Mononuclear cell (primary cell): ENCODE measurements around the gene PRMT1. TPM values are rescaled to one million over a fixed set of nuclear protein-coding genes. Genes with fewer than 3 reads are reported as not detected.

Source experiments
- H3K27me3 ChIP-seq: 2 replicates; pipeline ENCODE4 v1.6.0; 2011; ENCODE audit warnings: low read length, control low read depth; ENCODE audit not compliant: insufficient read depth
- H3K4me1 ChIP-seq: 2 replicates; pipeline ENCODE4 v1.5.1; 2011; ENCODE audit warnings: mild to moderate bottlenecking, low read length, control low read depth; ENCODE audit not compliant: insufficient read depth
- H3K4me3 ChIP-seq: 2 replicates; pipeline ENCODE4 v1.5.1; 2011; ENCODE audit warnings: mild to moderate bottlenecking, low read length, moderate library complexity
- H3K9me3 ChIP-seq: 2 replicates; pipeline ENCODE4 v1.5.1; 2011; ENCODE audit warnings: low read depth, mild to moderate bottlenecking, control low read depth, low read length
- total RNA-seq: library from RNA; depleted of rRNA; stranded (reverse); fragments of >200 nt; gene quantifications from one replicate; pipeline ENCODE4 v1.2.3, GENCODE V29; 2012

Gene PRMT1
- total RNA-seq, 1 donor = 51.1 TPM

- peaks cover 48% of the 10 kb centered on the region for H3K4me1 ChIP-seq
- no peaks in the 10 kb centered on the region for H3K27me3 ChIP-seq
- peak overlapping the region; percentile 91 for H3K4me3 ChIP-seq
- H3K9me3 ChIP-seq = no peaks in the 10 kb centered on the region
Observed at GRCh38 chr19:49676784-49677230, 264 bp upstream of the PRMT1 start.

- no peaks in the 10 kb centered on the region for H3K27me3 ChIP-seq
- no peaks in the 10 kb centered on the region for H3K9me3 ChIP-seq
- H3K4me3 ChIP-seq = peak overlapping the region; percentile 91
- peaks cover 43% of the 10 kb centered on the region for H3K4me1 ChIP-seq
Observed at GRCh38 chr19:49677901-49678674, 1.0 kb downstream of the PRMT1 start.

- Histone ChIP-seq H3K27me3 (no peaks in the 10 kb centered on the region), H3K9me3 (no peaks in the 10 kb centered on the region), H3K4me3 (no peak overlapping the region), H3K4me1 (peaks cover 43% of the 10 kb centered on the region)
Observed at GRCh38 chr19:49678985-49679770, 2.1 kb downstream of the PRMT1 start.

- Histone ChIP-seq H3K27me3 (no peaks in the 10 kb centered on the region), H3K4me1 (peaks cover 43% of the 10 kb centered on the region), H3K9me3 (no peaks in the 10 kb centered on the region), H3K4me3 (no peak overlapping the region)
Observed at GRCh38 chr19:49679771-49680413, 2.8 kb downstream of the PRMT1 start.

GRCh38 chr19:49680421-49681351, 3.6 kb downstream of the PRMT1 start:
- H3K4me1 ChIP-seq = peaks cover 39% of the 10 kb centered on the region

GRCh38 chr19:49681830-49682229, 4.8 kb downstream of the PRMT1 start:
- peaks cover 33% of the 10 kb centered on the region for H3K4me1 ChIP-seq
- no peak overlapping the region for H3K4me3 ChIP-seq
- no peaks in the 10 kb centered on the region for H3K9me3 ChIP-seq
- no peaks in the 10 kb centered on the region for H3K27me3 ChIP-seq

More at GRCh38 chr19:49680421-49681351, 3.6 kb downstream of the PRMT1 start:
- H3K27me3 ChIP-seq = no peaks in the 10 kb centered on the region
- no peak overlapping the region for H3K4me3 ChIP-seq
- H3K9me3 ChIP-seq = no peaks in the 10 kb centered on the region

GRCh38 chr19:49682274-49682673, 5.2 kb downstream of the PRMT1 start:
- no peak overlapping the region for H3K4me3 ChIP-seq
- no peaks in the 10 kb centered on the region for H3K27me3 ChIP-seq
- H3K9me3 ChIP-seq = no peaks in the 10 kb centered on the region
- peaks cover 33% of the 10 kb centered on the region for H3K4me1 ChIP-seq

GRCh38 chr19:49683814-49684250, 6.8 kb downstream of the PRMT1 start:
- no peaks in the 10 kb centered on the region for H3K9me3 ChIP-seq
- H3K27me3 ChIP-seq = no peaks in the 10 kb centered on the region
- H3K4me3 ChIP-seq = no peak overlapping the region
- H3K4me1 ChIP-seq = peaks cover 26% of the 10 kb centered on the region

GRCh38 chr19:49684251-49684982, 7.3 kb downstream of the PRMT1 start:
- Histone ChIP-seq H3K4me1 (peaks cover 22% of the 10 kb centered on the region), H3K4me3 (no peak overlapping the region), H3K27me3 (no peaks in the 10 kb centered on the region), H3K9me3 (no peaks in the 10 kb centered on the region)

GRCh38 chr19:49684983-49685553, 8.0 kb downstream of the PRMT1 start:
- Histone ChIP-seq H3K27me3 (peaks cover 4% of the 10 kb centered on the region), H3K4me3 (no peak overlapping the region), H3K9me3 (no peaks in the 10 kb centered on the region), H3K4me1 (peaks cover 23% of the 10 kb centered on the region)

GRCh38 chr19:49685845-49686332, 8.8 kb downstream of the PRMT1 start:
- H3K27me3 ChIP-seq = peaks cover 12% of the 10 kb centered on the region
- peaks cover 23% of the 10 kb centered on the region for H3K4me1 ChIP-seq
- H3K9me3 ChIP-seq = no peaks in the 10 kb centered on the region
- no peak overlapping the region for H3K4me3 ChIP-seq

- Histone ChIP-seq H3K27me3 (peaks cover 19% of the 10 kb centered on the region), H3K9me3 (no peaks in the 10 kb centered on the region), H3K4me3 (no peak overlapping the region), H3K4me1 (peaks cover 27% of the 10 kb centered on the region)
Observed at GRCh38 chr19:49686503-49687088, 9.5 kb downstream of the PRMT1 start.

- H3K4me1 ChIP-seq = peaks cover 29% of the 10 kb centered on the region
- no peaks in the 10 kb centered on the region for H3K9me3 ChIP-seq
- peaks cover 21% of the 10 kb centered on the region for H3K27me3 ChIP-seq
- no peak overlapping the region for H3K4me3 ChIP-seq
Observed at GRCh38 chr19:49687150-49687549, 10.1 kb downstream of the PRMT1 start.
